VCaP (cell line): ENCODE measurements around the gene ZCCHC9.
A peak's percentile ranks its signal among the peaks of the same experiment; 100 is the strongest.

Experiments
- H3K27ac ChIP-seq: fragments of 450-650 bp; 2 replicates; pipeline ENCODE4 v1.5.1; 2017
- TF ChIP-seq, protein P1 (sequence below): fragments of 450-650 bp; conservative IDR thresholded peaks from 2 replicates; pipeline ENCODE4 v1.5.1; 2017; ENCODE audit warnings: mild to moderate bottlenecking, moderate library complexity

ZCCHC9 gene

DNA sequence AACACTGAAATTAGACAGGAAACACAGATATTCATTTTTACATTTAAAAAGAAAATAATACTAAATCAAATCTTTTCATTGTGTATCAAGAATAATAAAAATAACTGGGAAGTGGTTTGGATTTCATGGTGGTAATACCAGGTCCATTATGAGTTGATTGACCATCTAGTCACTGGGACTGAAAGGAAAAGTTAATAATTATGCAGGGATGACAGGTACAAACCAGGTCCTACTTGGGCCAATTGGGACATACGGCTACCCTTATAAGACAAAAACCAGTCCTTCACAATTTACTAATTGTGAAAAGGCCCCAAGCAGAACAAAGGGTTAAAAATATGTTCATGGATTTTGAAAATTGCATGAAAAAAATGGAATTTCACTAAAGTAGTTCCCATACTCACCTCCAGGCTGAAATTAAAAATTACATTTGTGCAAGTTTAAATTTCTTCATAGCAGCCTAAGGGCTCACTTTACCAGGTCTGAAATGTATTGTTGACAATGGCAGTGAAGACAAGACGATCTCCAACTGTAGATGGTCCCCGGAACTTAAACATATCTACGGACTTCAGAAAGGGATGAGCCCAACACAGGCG, 44.1 kb downstream of the ZCCHC9 start:
- no peak overlapping the region for H3K27ac ChIP-seq
- TF ChIP-seq, protein P1, sequence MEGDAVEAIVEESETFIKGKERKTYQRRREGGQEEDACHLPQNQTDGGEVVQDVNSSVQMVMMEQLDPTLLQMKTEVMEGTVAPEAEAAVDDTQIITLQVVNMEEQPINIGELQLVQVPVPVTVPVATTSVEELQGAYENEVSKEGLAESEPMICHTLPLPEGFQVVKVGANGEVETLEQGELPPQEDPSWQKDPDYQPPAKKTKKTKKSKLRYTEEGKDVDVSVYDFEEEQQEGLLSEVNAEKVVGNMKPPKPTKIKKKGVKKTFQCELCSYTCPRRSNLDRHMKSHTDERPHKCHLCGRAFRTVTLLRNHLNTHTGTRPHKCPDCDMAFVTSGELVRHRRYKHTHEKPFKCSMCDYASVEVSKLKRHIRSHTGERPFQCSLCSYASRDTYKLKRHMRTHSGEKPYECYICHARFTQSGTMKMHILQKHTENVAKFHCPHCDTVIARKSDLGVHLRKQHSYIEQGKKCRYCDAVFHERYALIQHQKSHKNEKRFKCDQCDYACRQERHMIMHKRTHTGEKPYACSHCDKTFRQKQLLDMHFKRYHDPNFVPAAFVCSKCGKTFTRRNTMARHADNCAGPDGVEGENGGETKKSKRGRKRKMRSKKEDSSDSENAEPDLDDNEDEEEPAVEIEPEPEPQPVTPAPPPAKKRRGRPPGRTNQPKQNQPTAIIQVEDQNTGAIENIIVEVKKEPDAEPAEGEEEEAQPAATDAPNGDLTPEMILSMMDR: no peak

DNA sequence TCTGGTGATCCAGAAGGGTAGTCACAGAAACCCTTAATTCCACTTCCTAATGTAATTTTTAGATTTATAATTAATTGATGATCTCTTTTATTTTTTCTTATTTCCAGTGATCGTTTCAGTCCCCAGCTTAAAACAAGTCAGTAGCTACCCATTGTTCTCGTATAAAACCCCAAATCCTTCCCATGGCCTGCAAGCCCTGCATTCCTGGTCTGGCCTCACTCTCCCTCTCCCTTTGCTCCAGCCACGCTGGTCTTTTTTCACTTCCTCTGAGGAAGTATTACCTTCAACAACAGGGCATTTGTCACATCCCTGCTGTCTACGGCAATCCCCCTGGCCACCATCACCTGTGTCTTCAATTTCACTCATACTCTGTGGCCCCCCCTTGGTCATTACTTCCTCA, 47.8 kb downstream of the ZCCHC9 start:
- TF ChIP-seq, protein P1: no peak
- H3K27ac ChIP-seq: no peak overlapping the region

DNA sequence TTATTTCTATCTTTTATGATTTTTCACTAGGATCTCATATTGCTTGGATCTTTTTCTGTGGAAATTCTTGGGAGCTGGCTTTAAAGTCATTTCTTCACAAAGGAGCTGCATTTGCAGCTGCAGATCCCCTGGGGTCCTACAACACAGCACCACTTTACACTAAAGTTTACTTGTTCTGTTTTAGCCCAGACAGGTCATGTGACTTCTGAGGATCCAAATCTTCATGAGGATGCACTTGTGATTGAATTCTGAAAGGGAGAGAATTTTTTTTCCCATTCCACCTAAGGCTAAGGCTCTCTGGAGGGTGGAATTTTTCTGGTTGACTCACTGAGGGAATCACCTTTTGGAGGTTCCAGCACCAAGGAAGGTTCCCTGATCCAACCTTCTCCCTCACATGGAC, 49.1 kb downstream of the ZCCHC9 start:
- TF ChIP-seq, protein P1: no peak
- H3K27ac ChIP-seq: no peak overlapping the region

DNA sequence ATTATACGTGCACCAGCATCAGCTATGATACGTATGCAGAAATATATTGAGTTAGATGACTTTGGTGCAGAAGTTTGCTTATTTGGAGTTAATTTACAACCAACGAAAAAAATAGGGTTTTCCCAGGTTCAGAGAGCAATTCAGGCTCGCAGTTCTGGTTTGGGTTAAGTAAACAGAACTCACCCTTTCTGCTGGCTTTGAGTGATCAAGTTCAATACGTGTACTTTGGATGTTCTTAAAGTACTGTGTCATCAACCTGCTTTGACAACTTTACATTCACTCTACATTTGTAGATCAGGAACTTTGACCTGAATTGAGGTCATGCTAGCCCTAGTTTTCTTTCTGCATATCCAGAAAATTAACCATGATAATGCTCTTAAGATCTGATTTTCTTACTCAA, 51.8 kb downstream of the ZCCHC9 start:
- TF ChIP-seq, protein P1: no peak
- H3K27ac ChIP-seq: no peak overlapping the region

DNA sequence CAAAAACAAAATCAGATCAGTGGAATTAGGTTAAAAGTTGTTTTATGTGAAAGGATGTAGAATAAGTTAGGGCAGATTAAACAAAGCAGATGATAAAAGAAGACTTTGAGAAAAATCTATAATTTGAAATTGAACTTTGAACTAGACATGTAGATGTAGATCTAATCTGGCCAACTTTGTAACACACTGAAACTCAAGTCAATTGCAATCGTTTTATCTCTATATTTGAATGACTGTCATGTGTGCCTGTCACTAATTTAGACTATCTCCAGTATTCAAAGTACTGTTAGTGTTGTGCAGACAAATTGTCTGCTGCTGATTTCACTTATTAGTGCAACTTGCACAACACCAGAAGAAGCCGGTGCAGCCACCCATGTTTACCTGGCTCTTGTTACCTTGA, 52.7 kb downstream of the ZCCHC9 start:
- TF ChIP-seq, protein P1: no peak
- H3K27ac ChIP-seq: no peak overlapping the region

DNA sequence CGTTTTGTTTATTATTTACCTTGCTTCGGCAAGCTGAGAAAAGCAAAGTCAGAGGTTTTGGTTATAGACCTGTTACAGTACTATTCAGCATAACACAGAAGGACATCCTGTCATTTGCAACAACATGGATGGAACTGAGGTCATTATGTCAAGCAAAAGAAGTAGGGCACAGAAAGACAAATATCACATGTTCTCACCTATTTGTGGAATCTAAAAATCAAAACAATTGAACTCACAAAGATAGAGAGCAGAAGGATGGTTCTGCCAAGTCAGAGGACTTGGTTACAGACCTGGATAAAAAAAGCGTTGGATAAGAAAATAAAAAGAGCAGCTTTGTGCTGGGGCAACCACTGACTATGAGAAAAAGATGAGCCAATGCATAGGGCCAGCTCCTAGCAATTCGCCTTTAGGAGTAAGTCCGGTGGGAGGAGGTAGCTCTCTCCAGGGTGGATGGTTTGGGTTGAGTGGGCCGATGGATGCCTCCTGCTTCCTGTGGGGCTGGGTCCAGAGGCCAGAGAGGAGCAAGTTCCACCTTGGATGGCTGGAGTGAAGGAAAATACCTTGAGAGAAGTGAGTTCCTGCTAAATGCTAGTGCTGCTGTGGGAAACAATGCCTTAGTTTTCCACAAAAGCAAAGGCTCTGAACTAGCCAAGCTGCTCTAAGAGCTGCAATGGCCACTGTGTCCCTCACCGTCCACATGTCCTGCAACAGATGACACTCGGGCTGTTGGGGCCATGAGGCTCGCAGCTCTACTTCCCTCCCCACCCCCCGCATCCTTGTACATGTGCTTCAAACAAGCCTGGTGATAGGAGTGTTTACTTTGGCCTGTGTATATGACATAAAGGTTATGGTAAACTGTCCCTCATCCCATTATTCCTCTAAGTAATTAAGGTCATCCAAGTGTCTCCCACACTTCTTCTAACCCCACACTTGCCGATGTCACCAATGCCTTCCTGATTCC, 54.2 kb downstream of the ZCCHC9 start:
- H3K27ac ChIP-seq: no peak overlapping the region
- TF ChIP-seq, protein P1: no peak

DNA sequence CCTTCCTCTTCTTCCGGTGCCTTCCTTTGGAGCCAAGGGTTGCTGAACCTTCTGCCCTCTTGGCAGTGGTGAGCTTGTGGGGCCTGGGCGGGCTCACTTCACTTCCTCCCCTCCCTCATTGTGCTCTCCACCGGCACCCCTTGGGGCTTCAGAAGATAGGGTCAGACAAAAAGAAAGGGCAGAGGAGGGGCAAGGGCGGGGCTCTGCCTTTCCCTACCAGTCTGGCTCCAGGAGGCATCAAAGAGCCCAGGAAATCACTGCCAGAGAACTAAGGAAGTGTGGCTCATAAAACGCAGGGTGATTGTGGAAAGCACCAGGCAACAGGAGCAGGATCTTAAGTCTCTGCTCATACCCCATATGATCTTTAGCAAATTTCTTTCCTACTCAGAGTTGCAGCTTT, 57.7 kb downstream of the ZCCHC9 start:
- TF ChIP-seq, protein P1: no peak

More for the DNA sequence above, 57.7 kb downstream of the ZCCHC9 start:
- peak overlapping the region; percentile 53 for H3K27ac ChIP-seq
